Measurements from ENCODE around the gene IMP3.

Gene IMP3

DNA sequence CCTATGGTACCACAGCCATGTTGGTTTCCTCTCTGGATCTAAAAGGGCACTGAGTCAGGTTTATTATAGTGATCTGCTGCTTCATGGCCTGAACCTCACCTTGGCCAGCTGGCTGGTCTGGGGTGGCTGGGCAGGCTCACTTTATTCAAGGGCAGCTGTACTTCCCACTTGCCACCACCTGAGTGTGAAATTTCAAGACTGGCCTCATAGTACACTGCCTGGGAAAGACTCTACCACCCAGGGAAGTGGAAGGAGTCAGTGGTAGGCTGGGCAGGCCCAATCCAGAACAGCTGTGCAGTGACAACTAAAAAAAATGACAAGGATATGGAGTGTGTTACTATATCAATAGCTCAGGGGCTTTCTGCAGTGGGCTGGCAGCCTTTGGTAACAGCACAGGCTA lies 23.3 kb downstream of the IMP3 start:
- FAIRE-seq, result no peak

DNA sequence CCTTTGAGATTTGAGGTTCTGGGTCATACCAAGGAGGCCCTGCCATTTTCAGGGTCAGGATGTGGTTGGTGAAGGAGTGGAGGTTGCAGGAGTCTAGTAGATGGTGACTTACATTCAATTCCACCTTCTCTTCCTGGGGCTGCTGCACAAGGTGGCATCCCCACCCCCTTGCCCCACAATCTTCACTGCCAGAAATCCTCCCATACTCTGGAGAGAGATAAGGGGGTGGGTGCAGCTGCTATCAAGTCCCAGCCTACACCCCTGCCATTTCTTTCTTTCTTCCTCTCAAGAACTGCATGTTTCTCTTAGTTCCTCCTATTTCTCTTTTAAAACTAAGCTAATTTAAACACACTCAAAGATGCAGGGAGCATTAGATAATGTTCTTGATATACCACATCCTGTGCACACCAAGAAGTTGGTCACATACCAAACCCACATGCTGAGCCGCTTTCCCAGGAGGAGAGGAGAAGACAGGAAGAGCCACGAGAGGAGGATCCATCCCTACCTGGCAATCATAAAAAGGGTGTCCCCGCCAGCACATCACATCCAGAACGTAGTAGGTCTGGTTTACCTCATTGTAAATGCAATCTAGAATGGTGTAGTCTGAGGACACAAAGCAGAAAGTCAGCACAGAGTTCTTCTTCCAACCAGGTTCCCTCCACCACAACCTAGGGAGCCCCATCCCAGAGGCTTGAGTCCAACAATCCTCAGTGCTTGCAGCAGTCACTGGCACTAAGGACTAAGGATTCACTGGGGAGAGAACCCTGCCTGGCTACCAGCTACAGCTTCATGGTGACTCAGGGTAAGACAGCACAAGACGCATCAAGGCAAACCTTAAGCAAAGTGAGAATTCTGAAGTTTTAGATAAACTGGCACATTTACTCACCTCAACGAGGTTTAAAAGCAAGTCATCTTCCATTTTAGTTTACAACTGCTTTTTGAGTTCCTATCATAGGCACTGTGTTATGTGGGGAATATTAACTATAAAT lies 33.0 kb downstream of the IMP3 start:
- no peak for FAIRE-seq

DNA sequence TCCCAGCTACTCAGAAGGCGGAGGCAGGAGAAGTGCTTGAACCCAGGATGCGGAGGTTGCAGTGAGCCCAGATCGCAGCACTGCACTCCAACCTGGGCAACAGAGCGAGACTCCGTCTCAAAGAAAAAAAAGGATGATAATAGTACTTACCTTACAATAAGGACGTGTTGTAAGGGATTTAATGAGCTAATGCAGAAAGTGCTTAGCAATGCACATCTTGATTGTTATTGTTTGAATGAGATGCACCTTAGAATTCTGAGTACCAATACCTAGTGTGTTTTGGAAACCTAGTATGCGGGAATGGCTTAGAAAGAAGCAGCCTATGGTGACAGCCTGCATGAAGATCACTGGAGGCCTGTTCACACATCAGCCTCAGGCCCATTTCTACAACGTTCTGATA lies 34.0 kb downstream of the IMP3 start:
- FAIRE-seq, result no peak

DNA sequence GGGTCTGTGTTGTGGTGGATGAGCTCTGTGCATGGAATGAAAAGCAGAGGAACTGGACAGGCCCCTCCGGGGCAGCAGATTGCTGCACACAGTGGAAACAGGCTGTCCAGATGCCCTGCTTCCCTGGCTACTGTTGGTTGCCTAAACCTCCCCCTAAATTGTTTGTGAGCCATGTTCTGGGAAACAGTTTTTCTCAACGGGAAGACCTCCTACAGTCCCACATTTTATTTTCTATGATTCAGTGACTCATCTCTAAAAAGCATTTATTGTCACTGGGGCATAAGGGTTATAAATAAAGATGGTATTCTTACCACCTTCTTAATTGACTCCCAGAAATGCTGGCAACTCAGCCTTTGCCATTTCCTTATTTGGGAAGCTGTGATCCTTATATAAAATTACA lies 40.6 kb downstream of the IMP3 start:
- FAIRE-seq, result no peak

DNA sequence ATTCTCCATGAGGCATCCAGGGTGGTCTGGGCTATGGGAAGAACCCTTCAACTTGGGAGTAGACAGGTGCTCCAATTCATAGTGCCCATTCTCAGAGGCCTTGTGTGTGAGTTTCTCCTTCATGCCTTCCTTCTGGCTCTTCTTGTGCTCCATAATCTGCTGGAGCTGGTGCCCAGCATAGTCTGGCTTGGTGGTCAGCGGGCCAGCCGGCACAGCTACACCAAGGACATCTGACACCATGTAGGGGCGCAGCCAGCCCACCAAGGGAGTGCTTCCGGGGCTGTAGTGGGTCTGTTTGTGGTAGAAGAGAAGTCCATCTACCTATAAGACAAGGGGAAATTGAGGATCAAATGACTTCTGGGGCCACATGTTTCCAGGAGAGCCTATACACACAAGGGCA lies 41.7 kb downstream of the IMP3 start:
- no peak for FAIRE-seq

DNA sequence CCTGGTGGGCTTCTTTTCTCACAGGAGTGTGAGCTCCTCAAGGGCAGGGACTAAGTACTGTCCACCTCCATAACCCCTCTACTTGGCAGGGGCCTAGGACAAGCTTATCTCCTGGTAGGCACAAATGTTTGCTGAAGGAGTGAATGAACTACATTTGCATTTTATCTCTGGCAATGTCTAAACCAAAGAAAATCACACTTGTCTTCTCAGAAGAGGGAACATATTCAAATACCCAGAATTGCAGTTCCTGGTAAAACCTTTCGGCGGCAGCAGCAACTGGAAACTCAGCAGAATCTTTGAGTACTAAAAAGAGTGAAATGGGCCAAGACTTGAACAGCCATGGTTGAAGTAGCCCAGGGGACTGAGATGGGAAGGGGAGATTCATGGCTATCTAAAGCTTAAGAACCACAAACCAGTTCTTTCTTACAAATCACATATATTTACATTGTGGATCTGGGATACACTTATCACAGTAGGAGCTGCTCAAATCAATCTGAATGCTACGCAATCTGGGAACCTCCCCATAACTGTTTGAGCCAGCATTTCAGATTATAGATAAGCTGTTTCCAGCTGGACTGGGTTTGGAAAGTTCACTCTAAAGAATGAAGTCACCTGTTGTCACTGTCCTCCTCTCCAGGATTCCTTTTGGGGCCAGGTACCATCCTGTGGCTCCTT lies 42.2 kb downstream of the IMP3 start:
- no peak for FAIRE-seq

DNA sequence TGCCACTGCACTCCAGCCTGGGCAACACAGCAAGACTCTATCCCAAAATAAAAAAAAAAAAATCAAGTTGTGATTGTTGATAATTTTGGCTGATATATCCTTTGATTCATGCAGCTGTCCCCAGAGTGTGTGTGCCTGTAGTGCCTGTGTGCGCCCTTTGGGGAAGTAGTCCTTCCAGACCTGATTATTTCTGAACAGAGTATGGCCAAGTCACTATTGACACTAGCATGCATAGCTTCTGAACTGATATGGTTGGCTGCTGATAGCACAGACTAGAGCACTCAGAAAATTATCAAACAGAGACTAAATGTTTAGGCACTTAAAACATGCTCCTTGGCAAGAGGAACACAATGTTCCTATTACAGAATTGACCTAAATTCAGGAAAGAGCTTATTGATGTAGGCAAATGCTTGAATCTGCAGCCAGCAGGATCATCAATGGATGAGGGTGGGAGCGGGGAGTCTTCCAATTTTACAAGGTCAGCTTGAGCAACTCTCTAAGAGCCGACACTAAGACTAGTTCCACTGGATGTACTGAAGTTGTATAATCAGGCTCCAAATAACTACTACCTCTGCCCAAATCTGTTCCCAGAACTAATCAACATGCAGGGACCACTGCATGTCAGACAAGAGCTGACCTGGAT lies 43.2 kb downstream of the IMP3 start:
- no peak for FAIRE-seq

DNA sequence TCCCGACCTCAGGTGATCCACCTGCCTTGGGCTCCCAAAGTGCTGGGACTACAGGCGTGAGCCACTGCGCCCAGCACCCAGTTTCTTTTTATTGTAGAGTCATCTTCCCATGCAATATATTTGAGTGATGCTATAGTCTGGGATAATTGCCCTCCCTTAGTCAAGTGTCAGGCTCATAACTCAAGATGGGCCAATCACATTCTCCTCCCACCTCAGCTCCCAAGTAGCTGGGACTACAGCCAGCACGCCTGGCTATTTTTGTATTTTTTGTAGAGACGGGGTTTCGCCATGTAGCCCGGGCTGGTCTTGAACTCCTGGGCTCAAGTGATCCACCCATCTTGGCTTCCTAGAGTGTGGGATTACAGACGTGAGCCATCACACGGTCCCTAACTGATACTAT lies 45.7 kb downstream of the IMP3 start:
- no peak for FAIRE-seq

DNA sequence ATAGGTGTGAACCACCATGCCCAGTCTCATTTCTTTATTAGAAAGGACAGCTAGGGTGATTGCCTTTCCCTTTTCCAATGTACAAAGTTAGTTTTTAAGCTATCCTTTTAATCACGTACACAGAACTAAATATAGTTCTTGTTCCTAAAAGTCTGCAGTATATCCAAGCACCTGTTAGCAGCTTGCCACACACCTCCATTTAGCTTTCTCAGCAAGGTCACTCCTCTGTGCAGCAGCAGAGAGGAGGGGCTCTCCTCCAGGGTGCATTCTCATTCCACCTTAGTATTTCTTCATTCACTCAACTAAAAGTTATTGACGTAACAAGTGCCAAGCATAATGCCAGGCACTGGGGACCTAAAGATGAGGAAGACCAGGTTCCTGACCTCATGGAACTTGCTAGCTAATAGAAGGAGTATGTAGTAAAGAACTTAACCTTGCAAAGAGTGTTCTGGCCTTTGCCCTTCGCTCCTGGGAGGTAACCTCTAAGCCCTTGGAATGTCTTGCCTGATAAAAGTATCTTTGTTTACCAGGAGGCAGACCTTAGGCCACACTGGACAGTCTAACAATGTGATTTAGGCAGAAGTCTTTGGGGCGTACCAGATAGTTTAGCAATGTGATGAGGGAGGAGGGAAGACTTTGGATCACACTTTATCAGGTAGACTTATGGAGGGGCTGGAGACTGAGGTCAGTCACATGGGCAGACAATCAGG lies 48.2 kb downstream of the IMP3 start:
- no peak for FAIRE-seq

DNA sequence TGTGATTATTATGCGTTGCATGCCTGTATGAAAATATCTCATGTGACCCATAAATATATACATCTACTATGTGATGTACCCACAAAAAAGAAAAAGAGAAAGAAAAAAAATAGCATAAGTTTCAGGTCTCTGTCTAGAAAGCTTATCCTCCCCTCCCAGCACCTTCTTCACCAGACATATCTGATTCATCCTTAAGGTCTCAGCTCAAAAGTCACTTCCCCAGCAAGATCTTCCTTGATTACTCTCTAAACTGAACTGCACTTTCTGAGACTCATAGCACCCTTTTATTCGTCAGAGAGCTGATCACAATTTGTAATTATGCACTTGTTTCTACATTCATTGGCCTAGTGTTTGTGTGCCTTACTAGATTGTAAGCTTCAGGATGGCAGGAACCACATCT lies 49.8 kb downstream of the IMP3 start:
- FAIRE-seq, result no peak
